ENCODE measurements around the gene EXOC3L1.
A peak's percentile ranks its signal among the peaks of the same experiment; 100 is the strongest.

The EXOC3L1 gene, protein sequence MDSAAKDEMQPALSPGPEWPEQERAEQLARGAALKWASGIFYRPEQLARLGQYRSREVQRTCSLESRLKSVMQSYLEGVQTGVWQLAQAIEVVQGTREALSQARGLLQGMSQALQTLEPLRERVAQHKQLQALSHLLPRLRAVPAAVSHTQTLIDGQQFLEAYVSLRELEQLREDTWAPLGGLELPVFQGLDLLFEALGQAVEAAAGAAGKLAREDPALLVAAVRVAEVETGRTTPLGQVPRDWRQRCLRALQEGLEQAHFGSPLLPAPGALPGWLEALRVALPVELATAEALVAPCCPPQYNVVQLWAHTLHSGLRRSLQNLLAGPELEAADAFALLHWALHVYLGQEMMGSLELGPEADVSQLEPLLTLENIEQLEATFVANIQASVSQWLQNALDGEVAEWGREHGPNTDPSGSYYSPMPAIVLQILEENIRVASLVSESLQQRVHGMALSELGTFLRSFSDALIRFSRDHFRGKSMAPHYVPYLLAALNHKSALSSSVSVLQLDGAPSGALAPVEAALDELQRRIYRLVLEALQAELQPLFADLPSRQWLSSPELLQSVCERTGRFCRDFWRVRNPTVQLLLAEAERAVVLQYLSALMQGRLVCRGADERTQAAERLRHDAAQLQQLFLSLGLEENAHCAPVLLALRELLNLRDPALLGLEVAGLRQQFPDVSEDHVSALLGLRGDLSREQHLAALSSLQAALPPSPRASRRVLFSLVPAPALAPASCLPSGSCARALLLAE

DNA sequence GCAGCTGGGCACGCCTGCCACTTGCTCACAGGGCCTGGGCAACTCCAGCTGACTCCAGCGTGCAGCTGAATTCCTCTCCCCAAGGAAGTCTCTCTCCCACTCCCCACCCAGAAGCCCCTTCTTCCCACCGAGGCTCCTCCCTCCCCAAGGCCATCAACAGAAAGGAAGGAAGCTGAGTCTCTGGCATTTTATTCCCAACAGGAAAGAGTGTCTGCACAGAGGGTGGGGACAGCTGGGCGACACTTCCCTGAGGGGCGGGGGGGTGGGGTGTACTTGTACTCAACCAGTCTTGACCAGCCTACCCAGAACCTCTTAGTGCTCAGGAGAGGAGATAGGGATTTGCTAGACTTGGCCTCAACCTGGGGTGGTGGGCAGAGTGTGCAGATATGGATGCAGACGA lies at the start of gene EXOC3L1:
Gene EXOC3L1 (minus strand): TSS at position 96 of the 400 bp plus-strand sequence. CDS start 460 bp downstream, outside the sequence.
- no peak for DNase-seq

GRCh38 chr16:67238806-67239470 lies 49.0 kb upstream of the EXOC3L1 start:
- no peak for DNase-seq

DNA sequence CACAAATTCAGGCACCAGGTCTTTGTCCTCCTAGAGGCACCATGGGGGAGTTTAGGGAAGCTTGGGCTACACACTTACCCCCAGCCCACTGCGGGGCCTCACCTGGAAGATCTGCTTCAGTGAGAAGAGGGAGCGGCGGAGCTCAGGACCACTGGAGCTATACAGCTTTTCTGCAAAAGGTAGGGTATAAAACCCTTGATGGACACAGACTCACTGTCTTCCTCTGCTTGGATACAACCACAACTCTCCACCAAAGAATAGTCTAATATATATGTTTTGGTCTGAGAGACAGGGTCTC lies 48.3 kb upstream of the EXOC3L1 start:
- DNase-seq, result no peak

DNA sequence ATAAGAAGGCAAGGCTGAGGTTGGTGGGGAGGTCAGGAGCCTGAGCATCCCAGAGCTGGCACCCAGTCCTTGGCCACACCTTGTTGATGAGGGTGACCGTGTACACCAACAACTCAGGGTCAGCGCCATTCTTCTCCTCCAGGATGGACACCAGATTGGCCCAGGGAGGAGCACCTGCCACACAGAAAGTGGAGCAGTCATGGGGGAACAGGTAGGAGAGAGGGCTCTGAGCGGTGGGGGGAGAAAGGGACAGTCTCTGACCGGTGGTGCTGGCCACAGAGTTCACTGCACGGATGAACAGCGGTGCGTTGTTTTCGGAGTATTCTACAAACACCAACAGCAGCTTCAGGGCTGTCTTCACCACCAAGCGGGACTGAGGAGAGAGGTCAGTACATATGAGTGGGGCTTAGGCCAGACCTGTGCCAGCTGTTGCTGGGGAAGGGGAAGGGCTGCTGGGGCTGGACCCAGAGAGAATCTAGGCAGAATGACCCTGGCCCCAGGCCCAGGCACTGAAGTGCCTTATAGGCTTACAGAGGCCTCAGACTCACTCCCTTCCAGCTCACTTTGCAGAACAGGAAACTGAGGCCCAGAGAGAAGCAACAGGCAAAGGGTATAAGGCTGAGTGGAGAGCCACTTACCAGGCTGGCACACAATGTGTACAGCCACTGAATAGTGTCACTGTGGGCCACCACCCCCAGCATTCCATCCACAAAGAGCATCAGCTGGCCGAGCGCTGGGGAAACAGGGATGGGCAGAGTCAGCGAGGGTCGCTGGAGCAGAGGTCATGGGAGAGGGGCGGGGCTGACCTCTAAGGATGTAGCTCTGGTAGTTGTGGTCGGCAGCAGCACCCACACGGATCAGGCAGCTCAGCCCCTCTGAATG lies 47.7 kb upstream of the EXOC3L1 start:
- no peak for DNase-seq

- peak; percentile 83 for DNase-seq
These were observed 46.8 kb upstream of the EXOC3L1 start for GRCh38 chr16:67236563-67237395.

- no peak for DNase-seq
These were observed 46.1 kb upstream of the EXOC3L1 start for GRCh38 chr16:67235816-67236562.

GRCh38 chr16:67234180-67234597 lies 44.3 kb upstream of the EXOC3L1 start:
- no peak for DNase-seq

GRCh38 chr16:67233596-67233995 lies 43.7 kb upstream of the EXOC3L1 start:
- DNase-seq, result no peak

DNA sequence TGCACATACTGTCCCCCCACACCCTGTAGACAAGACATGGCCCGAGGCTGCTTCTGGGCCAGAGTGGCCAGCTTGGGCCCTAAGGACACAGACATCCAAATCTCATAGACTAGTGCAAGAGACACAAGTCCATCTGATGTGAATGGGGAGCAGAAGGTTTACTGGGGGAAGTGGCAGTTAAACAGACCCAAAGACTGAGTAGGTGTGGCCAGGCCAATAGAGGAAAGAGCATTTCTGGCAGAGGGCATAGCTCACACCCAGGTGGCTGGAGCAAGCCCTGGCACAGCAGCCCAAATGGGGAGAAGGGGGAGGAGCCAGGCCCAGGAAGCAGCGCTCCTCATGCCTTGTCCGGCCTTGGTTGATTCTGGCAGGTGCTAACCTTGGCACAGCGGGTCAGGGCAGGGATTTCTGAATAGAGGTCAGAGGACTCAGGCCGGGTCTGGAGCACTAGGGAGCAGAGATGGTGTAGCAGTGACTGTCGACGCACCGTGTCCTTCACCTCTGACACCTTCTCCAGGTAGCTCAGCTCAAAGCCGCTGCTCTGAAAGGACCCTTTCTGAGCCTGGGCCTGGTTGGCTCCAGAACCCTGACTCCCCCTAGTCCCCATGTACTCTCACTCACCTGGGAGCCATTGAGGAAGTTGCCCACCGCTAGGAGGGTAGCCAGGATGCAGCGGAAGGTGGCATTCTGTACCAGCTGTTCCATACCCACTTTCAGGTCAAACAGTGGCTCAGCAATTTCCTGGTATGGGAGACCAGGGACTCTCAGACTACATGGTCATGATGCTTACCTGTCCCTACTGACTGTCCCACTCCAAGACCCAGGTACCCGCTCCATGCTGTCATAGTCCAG lies 41.1 kb upstream of the EXOC3L1 start:
- DNase-seq, result no peak

GRCh38 chr16:67229906-67230808 lies 40.2 kb upstream of the EXOC3L1 start:
- no peak for DNase-seq

DNA sequence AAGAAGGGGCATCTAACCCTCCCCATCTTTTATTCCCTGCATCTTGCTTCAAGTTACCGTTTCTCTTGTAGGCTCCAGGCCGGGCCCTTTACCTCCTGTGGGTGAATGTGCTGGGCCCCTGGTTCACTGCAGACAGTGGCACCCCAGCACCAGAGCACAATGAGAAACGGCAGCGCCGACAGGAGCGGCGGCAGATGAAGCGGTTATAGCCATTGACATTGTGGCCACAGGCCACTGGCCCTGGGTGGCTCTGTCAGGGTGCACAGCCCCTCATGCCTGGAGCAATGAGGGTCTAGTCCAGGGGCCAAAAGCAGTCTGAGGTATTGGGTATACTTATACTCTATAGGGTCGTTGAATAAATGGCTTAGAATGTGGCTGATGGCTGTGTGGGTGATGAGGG lies 39.0 kb upstream of the EXOC3L1 start:
- no peak for DNase-seq

- DNase-seq, result no peak
These were observed 38.3 kb upstream of the EXOC3L1 start for GRCh38 chr16:67228034-67228785.

DNA sequence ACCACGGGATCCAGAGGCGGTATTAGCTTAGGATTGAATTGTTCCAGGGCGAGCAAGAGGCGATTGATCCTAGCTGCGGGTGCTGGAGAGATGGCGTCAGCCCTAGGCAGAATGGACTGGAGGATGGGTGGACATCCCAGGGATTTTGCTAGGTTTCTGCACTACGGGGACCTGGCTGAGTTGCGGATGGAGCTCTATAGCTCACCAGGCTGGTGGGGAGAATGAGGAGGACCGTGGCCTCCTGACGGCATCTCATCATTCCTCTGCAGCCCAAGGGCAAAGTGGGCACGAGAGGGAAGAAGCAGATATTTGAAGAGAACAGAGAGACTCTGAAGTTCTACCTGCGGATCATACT lies 37.6 kb upstream of the EXOC3L1 start:
- DNase-seq, result no peak

DNA sequence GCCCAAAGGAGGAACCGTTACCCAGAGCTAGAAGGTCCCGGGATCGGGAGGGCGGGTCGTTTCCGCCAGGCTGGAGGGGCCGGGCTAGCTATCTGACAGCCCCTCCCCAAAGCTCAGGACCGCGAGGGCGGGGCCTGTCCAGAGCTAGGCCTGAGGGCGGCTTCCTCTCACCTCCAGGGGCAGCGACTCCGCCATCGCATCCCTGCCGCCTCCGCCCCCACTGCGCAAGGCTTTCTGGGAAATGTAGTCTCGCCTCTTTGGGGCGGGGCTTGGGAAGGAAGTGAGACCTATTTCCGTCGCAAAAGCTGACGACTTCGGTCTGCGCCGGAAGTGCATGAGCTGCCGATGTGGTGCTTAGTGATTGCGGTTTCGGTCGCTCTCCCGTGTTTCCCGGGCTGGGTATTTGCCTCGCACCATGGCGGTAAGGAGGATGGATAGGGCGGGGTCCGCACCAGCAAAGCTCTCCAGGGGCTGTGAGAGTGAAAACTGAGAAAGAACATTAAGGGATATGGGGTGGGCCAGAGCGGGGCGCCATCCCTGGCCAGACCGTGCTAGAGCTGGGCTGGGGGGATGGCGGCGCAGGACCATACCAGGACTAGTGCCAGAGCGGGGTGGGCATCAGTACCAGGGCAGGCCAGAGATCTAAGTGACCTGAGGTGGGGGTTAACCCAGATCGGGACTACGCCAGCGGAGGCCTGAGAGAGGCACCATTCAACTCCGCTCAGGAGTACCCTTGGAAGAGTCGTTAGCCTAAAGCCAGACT lies 37.0 kb upstream of the EXOC3L1 start, which contains the start of gene TMEM208:
Gene TMEM208 (plus strand): TSS at position 327 of the 763 bp plus-strand sequence. CDS start 89 bp downstream, at position 416.
- peak; percentile 97 for DNase-seq

DNA sequence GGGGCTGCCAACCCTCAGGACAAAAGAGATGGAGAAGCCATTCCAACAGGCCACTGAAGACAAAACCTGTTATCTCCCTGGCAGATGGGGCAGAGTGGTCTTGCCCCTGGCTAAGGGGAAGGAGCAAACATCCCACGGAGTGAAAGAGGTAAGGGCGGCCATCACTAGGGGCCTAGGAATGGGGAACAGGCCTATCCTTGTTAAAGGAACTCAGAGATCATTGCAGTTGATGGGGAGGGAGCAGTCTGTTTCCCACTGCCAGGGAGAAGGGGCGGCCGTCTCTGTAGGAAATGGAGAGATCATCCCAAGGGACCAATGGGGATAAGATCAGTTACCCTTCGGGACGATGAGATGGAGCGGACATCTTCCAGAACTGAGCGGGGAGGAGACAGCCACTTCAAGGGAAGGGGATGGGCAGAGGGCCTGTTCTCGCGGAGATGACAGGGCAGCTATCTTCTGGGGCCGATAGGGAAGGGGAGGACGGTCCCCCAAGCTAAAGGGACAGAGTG lies 36.4 kb upstream of the EXOC3L1 start:
- no peak for DNase-seq

DNA sequence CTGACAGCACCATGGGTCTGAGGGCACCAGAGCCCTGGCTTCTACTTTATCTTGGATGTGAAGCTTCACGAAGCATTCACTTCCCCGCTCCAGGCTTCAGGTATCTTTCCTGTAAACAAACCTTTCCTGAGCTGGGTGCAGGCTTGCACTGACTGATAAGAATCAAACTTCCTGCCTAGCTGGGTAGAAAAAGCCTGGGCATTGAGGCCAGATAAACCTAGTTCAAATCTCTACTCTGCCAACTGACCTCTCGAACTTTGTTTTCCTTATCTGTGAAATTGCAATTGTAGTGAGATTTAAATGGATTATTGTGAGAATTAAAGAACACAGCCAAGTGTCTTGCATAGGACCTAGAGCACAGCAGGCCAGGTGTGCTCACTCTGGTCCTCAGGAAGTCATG lies 34.1 kb upstream of the EXOC3L1 start:
- no peak for DNase-seq
